HG03575 (cell line): ENCODE measurements around the gene FOXA3.
A peak's percentile ranks its signal among the peaks of the same experiment; 100 is the strongest.
"Not testable (repeated sequence)": the region's sequence is repeated elsewhere in the genome, so short reads cannot be mapped to it uniquely, and the experiment has no call there.

Experiments
- ATAC-seq: cut with Tn5 transposase; IDR thresholded peaks from one replicate; pipeline ENCODE4 v1.9.1; 2021; ENCODE audit not compliant: unreplicated experiment, insufficient number of reproducible peaks, low FRiP score; ENCODE audit errors: extremely low read depth

FOXA3 gene

DNA sequence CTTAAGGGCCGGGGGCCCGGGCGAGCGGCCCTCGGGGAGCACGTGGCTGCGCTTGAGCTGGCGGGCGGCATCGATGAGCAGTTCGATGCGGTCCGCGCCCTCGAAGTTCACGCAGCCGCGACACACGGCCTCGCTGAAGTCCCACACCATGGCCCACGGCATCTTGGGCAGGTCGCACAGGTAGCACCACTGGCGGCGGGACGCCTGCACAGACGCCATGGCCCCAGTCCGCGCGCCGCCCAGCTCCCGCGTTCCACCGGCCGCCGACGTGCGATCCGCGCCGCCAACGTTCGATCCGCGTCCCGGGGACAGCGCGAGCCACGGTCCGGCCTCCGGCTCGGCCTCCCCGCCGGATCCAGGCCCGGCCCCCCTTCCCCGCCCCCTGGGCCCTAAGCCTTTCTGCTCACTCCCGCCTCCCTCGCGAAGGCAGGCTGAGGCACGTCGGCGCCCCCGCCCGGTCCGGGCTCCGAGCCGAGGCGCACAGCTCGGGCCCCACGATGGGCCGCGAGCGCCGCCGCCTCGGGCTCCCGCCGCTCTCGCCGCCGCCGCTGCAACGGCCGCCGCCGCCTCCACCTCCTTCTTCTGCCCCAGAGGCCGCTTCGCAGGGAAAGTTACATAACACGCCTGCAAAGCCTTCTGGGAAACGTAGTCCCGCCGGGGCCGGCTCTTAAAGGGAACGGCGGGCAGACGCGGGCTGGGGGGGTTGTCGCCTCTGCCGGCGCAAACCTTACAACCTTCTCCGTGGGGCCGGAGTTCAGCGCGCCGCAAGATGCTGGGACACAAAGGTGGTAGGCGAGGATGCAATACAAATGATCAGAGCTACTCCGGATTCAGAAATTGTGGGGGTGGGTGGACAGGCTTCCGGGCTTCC lies 21.7 kb downstream of the FOXA3 start, which contains the start of gene IRF2BP1:
IRF2BP1 (minus strand) TSS at position 586 of the 871 bp plus-strand sequence; CDS start at position 219, 367 bp downstream.
- ATAC-seq, result no peak

DNA sequence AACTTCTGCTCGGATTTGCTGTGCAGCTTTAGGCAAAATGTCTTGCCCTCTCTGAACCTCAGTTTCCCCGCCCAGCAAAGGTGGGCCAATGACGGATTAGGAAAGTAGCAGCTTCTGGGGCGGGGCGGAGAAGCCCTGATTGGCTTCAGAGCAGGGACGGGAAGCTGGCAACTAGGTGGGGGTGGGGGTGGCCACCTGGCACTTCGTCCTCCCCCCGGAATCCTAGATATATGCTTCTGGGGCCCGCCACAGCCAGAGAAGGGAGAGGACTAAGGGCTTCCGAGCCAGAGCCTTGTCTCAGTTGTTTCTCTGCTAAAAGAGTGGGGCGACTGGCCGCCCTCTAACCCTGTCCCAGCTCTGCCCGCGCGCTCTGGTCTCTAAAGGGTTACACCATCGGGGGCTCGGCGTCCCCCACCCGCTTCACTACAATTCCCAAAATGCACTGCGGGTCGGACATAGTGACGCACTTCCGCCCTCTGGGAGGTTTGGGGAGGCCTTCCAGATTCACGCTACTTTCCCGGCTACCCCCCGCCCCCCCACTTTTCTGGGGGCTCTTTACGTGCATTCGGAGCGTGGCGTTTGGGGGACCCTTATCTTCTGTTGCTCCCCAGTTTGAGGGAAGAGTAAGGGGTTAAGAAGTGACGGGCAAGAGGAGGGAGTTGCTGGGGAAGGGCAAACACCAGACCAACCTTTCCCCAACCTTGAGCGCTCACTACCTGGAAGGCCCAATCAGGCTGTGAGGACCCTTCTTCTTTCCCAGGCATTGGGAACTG lies 22.5 kb downstream of the FOXA3 start:
- ATAC-seq, result no peak

DNA sequence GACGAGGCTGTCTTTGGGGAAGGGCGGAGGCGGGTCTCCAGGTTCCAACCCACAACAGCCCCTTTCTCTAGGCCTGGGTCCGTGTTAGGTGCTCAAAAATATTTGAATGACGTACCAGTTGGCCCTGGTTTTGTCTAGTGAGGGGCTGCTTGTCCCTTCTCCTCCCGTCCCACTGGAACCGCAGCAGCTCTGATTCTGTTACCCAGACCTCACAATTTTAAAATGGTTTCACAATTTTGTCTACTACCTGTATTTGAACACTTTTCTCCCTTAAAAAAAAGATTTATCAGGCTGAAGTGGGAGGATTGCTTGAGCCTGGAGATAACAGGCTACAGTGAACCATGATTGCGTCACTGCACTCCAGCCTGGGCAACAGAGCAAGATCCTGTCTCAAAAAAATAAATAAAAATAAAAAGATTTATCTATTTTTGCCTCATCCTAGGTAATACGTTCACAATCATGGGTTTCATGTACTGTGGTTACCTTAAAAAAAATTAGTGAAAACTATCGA lies 23.1 kb downstream of the FOXA3 start:
- no peak for ATAC-seq

DNA sequence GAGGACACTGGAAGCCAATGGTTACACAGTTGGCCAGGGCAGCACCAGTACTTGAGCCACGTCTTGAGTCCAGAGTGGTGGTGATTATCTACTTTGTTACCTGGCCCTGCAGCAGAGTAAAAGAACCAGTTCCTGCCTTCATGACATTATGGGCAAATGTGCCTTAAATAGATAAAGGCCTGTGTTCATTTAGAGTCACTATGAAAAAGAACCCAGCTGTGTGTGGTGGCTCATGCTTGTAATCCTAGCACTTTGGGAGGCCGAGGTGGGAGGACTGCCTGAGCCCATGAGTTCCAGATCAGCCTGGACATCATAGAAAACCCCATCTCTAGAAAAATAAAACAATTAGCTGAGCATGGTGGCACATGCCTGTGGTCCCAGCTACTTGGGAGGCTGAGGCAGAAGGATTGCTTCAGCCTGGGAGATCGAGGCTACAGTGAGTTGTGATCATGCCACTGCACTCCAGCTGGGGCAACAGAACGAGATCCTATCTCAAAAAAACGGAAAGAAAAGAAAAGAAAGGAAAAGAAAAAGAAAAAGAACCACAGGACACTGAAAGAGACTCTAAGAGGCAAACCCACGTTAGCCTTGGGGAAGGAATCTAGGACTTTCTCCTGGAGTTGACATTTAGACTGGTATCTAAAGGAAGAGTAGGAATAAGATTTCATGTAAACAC lies 25.2 kb downstream of the FOXA3 start:
- ATAC-seq, result no peak

DNA sequence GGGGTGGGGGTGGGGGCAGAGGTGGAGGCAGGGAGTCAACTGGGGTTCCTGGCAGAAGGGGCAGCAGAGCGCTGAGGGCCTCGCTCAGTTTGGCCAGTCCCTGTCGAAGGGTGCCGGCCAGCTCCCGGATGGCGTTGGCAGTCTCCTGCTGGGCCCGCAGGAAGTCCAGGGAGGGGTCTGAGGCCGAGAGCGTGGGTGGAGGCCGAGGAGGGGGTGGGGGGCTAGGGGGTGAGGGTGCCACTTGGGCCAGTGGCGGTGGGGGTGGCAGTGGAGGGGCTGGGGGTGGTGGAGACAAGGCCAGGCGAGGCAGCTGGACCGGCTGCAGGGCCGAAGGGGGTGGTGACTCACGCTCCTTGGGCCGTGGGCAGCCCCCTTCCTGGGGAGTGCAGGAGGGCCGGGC lies 26.8 kb downstream of the FOXA3 start:
- no peak for ATAC-seq

DNA sequence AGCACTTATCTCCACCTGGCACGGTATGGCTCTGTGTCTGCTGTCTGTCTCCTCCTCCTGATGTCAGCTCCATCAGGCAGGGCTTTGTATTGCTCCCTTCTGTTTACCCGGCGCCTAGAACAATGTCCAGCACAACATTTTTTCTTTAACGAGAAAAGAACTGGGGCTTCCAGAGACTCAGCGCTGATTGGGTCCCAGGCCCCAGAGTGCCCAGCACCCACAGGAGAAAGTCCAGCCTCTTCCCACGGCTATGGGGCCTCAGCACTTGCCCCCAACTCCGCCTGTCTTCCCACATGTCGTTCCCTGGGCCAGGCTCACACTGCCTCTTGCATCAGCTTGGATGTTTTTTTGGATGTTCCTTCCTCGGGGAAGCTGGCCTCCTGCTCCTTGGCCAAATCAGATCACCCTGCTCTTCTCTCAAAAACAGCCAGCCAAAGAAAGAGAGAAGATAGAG lies 31.4 kb downstream of the FOXA3 start:
- no peak for ATAC-seq

DNA sequence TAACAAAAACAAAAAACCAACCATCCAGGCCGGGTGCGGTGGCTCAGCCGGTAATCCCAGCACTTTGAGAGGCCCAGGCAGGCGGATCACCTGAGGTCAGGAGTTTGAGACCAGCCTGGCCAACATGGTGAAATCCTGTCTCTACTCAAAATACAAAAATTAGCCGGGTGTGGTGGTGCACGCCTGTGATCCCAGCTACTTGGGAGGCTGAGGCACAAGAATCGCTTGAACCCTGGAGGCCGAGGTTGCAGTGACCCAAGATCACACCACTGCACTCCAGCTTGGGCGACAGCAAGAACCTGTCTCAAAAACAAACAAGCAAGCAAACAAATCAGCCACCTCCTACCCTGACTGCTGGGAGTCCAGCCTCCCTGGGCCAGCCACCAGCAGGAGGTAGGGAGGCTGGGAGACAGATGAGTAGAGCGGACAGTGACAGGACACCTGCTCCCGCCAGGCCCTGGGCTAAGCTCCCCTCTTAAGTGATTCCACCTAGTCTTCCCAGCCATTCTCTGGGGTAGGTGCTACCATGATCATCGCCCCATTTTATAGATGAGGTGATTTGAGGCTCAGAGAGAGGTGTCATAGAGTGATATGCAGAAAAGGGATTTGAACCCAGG lies 32.0 kb downstream of the FOXA3 start:
- not testable (repeated sequence) for ATAC-seq

DNA sequence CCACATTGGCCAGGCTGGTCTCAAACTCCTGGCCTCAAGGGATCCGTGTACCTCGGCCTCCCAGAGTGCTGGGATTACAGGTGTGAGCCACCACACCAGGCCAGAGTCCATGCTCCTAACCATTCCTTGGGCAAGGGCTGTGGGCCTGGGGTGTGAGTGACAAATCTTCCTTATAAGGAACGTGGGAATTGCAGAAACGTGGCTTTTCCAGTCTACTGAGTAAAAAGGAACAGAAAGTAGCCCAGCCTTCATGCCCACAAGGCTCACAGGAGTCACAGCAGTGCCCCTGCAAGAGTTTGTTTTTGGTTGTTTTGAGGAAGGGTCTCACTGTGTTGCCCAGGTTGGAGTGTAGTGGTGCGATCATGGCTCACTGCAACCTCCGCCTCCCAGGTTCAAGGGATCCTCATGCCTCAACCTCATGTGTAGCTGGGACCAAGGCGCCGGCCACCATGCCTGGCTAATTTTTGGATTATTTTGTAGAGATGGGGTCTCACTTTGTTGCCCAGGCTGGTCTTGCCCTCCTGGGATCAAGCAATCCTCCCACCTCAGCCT lies 33.2 kb downstream of the FOXA3 start:
- no peak for ATAC-seq

DNA sequence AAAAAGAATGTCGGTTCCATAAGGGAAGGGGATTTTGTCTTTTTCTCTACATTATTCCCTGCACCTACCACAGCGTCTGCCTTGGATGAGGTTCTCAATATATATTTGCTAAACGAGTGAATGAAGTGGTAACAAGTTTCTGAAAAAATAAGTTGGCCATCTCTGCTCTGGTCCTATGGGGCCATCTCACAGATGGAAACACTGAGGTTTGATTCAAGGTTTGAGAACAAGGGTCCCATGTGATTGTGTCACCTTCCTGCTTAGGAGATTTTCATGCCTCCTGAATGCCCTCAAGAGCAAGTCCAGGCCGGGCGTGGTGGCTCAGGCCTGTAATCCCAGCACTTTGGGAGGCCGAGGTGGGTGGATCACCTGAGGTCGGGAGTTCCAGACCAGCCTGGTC lies 35.1 kb downstream of the FOXA3 start:
- ATAC-seq, result no peak

DNA sequence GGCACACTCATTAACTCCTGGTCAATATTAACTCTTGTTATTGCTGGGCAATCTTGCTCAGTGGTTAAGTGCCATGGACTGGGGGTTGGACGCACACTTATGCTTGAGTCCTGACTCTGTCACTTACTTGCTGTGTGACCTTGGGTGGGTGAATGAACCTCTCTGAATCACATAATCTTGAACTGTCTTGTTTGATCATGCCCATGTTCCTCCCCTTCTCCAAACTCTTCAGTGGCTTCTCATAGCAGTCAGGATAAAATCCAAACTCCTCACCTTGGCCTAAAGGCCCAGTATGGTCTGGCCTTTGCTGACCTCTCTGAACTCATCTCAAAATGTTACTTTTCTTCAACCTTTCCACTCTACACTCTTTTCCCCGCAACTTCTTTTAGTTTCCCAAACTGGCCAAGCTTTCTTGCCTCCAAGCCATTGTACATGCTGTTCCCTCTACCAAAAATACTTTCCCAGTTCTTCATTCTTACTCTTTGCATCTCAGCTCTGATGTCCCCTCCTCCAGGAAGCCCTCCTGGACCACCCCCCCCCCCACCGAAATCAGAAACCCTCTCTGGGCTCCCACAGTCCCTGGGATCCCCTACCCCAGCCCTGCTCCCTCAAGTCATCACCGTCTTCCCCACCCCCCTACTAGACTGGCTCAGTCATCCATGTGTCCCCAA lies 35.9 kb downstream of the FOXA3 start:
- ATAC-seq, result no peak

DNA sequence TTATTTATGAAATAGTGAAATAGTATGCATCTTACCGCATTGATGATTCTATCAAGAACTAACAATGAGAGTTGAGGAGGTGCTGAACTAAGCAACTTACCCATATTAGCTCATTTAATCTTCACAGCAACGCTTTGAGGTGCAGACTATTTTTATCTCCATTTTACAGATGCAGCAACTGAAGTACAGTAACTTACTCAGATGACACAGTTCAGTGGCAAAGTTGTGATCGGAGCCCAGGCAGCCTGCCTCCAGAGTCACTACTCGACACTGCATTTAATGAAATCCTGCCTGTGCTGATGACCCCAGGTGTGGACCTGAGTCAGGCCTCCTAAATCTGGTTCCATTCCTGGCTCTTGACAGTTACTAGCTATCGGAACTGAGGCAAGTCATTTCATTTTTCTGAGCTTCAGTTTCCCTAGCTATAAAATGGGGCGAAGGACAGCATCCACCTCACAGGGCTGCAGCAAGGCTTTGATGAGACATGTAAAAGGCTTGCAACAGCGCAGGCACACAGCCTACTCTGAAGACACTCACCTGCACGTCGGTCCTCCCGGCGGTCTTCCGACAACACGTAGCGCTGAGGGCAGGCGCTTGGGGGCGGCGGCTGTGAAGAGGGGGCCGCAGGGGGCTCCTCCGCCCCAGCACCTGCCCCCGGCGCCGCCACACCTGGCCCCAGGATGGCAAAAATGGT lies 36.8 kb downstream of the FOXA3 start:
- ATAC-seq, result no peak

DNA sequence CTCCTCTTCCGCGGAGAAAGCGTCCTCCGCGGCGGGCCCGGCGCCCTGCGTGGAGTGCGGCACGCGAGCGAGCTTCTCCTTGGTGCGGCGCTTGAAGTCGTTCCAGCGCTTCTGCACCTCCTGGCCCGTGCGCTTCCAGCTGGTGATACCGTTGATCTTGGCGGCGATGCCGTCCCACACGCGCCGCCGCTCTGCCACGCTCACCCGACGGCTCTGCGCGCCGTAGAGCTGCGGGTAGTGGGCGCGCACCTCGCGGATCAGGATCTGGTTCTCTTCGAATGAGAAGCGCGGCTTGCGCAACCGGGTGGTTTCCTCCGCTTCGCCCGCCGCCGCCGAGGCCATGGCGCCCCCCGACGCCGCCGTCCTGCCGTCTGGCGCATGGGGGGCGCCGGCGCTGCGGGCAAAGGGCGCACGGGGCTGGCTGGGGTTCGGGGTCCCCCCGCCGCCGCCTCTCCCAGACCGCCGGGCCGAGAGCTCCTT lies 37.3 kb downstream of the FOXA3 start:
- ATAC-seq, result no peak

DNA sequence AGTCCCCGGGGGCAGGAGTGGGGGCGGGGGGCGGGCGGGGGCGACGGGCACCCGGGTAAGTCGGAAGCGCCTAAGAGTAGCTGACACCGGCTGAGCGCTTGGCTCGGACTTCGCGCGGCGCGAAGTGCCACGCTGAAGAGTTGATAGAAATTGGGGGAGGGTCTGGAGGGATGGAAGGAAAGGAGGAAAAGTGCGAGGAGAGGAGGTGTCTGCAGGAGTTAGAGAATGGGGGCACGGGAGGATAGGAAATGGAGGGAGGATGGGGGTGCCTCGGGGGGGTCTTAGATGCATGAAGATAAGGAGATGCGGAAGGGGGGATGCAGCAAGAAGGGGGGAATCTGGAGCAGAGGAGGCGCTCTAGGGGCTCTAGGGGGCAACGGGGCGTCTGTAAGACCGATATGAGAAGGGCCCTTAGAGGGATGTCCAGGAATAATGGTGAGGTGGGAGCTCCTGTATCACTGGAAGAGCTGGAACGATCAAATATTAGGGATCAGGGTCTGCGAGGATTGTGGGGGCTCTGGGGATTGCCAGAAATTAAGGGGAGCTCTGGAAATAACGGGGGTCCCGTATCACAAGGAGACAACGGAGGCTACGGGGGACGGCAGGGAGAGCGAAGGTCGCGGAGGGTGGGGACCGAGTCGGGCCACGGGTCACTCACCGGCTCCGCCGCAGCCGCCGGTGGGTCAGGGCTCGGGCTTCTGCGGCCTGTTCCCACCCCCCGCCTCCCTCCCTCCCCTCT lies 38.0 kb downstream of the FOXA3 start, which contains the start of gene MYPOP:
MYPOP (minus strand) TSS at position 702 of the 739 bp plus-strand sequence. CDS start 840 bp downstream, outside the sequence.
- ATAC-seq, result no peak

DNA sequence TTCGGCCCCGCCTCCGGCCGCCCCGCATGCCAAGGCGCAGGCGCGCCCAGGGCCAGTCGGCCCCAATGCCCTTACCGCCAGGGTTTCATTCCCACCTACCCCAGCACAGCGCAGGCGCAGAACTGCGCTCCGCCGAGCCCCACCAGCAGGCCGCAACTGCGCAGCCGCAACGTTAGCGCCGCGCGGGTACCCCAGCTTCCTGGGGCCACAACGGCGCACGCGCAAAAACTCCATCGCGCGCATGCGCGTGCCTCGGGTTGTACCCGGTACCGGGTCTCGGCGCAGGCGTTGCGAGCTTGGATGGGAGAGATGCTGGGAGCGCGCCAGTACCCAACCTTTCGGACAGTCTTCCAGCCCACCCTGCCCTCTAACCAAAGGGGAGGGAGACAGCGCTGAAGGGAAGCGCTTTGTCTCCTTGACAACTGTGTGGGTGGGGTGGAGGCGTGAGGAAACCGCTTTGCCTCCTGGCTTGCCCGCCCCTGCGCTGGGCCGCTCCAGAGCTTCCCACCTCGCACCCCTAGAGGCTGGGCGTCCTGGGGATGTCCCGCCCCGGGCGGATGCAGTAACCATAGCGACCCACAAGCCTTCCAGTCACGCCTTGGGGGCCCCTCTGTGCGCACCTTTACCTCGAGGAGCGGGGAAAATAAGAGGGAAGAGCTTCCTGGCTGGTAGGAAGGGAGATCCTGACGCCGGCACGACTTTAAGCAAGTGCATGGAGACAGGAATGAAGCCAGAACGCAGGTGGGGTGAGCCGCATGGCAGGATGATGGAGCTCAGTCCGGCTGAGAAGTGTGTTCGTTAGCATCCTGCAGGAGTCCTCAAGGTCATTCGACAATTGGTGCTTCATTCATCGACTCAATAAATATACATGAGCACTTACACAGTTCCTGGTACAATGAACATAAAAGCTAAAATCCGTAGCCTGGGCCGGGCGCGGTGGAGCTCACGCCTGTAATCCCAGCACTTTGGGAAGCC lies 38.8 kb downstream of the FOXA3 start:
- peak; percentile 59 for ATAC-seq

DNA sequence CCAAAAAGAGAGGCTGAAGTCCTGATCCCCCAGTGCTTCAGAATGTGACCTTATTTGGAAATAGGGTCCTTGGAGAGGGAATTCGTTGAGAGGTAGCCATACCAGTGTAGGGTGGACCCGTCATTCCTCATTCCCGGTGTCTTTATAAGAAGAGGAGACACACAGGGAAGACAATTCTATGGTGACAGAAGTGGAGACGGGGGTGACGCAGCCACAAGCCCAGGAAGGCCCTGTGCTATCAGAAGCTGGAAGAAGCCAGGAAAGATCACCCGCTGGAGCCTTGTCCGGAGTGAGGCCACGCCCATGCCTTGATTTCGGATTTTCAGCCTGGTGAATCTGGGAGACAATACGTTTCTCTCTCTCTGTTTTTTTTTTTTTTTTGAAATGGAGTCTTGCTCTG lies 40.9 kb downstream of the FOXA3 start:
- no peak for ATAC-seq

DNA sequence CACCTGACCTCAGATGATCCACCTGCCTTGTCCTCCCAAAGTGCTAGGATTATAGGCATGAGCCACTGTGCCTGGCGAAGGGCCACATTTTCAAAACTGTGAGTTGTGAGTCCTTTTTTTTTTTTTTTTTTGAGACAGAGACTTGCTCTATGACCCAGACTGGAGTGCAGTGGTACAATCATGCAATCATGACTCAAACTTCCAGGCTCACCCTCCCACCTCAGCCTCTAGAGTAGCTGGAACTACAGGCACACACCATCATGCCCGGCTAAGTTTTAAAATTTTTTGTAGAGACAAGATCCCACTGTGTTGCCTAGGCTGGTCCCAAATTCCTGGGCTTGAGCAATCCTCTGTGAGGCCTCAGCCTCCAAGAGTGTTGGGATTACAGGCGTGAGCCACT lies 42.1 kb downstream of the FOXA3 start:
- no peak for ATAC-seq
